Measurements from ENCODE around the gene CPED1. TPM values are rescaled to one million over a fixed set of nuclear protein-coding genes. Genes with fewer than 3 reads are reported as not detected.

Gene CPED1
- total RNA-seq, 2 experiments from 2014 or later: not detected

- Histone ChIP-seq H3K4me1 (ENCODE audit: insufficient read depth, low read length, poor library complexity, severe bottlenecking) (peaks cover 4% of the 10 kb centered on the region), H3K36me3 (ENCODE audit: insufficient read depth, low read length) (no peaks in the 10 kb centered on the region), H3K79me2 (ENCODE audit: insufficient read depth, low read depth, low read length) (no peaks in the 10 kb centered on the region), H3K9me2 (ENCODE audit: insufficient read depth, low read length) (no peaks in the 10 kb centered on the region), H2AFZ (ENCODE audit: low read length) (no peak overlapping the region), H4K20me1 (ENCODE audit: insufficient read depth, low read length) (no peaks in the 10 kb centered on the region), H3K4me2 (ENCODE audit: low read length) (no peak overlapping the region), H3K9me3 (ENCODE audit: low read length) (no peaks in the 10 kb centered on the region), H3K27ac (ENCODE audit: low read depth, low read length, poor library complexity, severe bottlenecking) (no peak overlapping the region), H3K4me3 (ENCODE audit: low read depth, low read length, poor library complexity, severe bottlenecking) (no peak overlapping the region)
- intact Hi-C loops (cut with micrococcal nuclease; ENCODE audit: unreplicated experiment): no loop called here
- no TSS peak for BruUV-seq (replicated peaks)
- DNase-seq (ENCODE audit: low spot score): no peak
- TF ChIP-seq EZH2phosphoT487 (IDR thresholded peaks at IDR 0.05; ENCODE audit: borderline replicate concordance, low read depth, low read length) (no peak), CTCF (conservative IDR thresholded peaks at IDR 0.05; ENCODE audit: low read length) (no peak)
- POLR2A ChIA-PET: no interaction called here
- CTCF ChIA-PET (ENCODE audit: unreplicated experiment): no interaction called here
Measured at GRCh38 chr7:120992965-120993494, 4.5 kb downstream of the CPED1 start.

GRCh38 chr7:120993553-120994191 lies 5.2 kb downstream of the CPED1 start:
- DNase-seq (ENCODE audit: low spot score): no peak
- intact Hi-C loops (cut with micrococcal nuclease; ENCODE audit: unreplicated experiment): no loop called here
- Histone ChIP-seq H3K9me2 (ENCODE audit: insufficient read depth, low read length) (no peaks in the 10 kb centered on the region), H3K4me1 (ENCODE audit: insufficient read depth, low read length, poor library complexity, severe bottlenecking) (no peaks in the 10 kb centered on the region), H3K9me3 (ENCODE audit: low read length) (no peaks in the 10 kb centered on the region), H2AFZ (ENCODE audit: low read length) (no peak overlapping the region), H3K4me3 (ENCODE audit: low read depth, low read length, poor library complexity, severe bottlenecking) (no peak overlapping the region), H3K4me2 (ENCODE audit: low read length) (no peak overlapping the region), H3K27ac (ENCODE audit: low read depth, low read length, poor library complexity, severe bottlenecking) (no peak overlapping the region), H3K79me2 (ENCODE audit: insufficient read depth, low read depth, low read length) (no peaks in the 10 kb centered on the region), H3K36me3 (ENCODE audit: insufficient read depth, low read length) (no peaks in the 10 kb centered on the region), H4K20me1 (ENCODE audit: insufficient read depth, low read length) (no peaks in the 10 kb centered on the region)
- ChIA-PET POLR2A (no interaction called here), CTCF (ENCODE audit: unreplicated experiment) (no interaction called here)
- BruUV-seq (replicated peaks): no TSS peak
- TF ChIP-seq CTCF (conservative IDR thresholded peaks at IDR 0.05; ENCODE audit: low read length) (no peak), EZH2phosphoT487 (IDR thresholded peaks at IDR 0.05; ENCODE audit: borderline replicate concordance, low read depth, low read length) (no peak)

Data from OCI-LY7 (cell line).